CD14-positive monocyte (primary cell): ENCODE results near the gene DIAPH1. TPM values are rescaled to one million over a fixed set of nuclear protein-coding genes. Genes with fewer than 3 reads are reported as not detected.

Source experiments
- DNase-seq, 3 donors: peaks; one replicate each; pipeline ENCODE4 v3.0.0-alpha.2; 2011 to 2022
- H2AFZ ChIP-seq: 2 replicates; pipeline ENCODE4 v1.6.0; 2012; ENCODE audit warnings: mild to moderate bottlenecking, low read depth, low read length, inconsistent platforms; ENCODE audit not compliant: insufficient read depth, poor library complexity, severe bottlenecking
- H3K27ac ChIP-seq, 2 donors: 1 replicate in 1 of 2; 2 replicates in 1 of 2; pipeline ENCODE4 v1.5.1; 2012 to 2013; ENCODE audit warnings: low read length in 2 of 2, control low read depth in 1 of 2, inconsistent platforms in 1 of 2, low read depth in 1 of 2, mild to moderate bottlenecking in 1 of 2
- H3K27me3 ChIP-seq, 2 donors: one replicate each; pipeline versions ENCODE4 v1.6.0 to v1.6.1; 2011 to 2013; ENCODE audit warnings: low read length in 2 of 2; ENCODE audit not compliant: control insufficient read depth in 2 of 2, insufficient read depth in 2 of 2
- H3K36me3 ChIP-seq, 2 donors: replicated peaks in 1 of 2; 1 replicate in 1 of 2; 2 replicates in 1 of 2; pipeline versions ENCODE4 v1.5.1 to v1.6.1; 2012 to 2013; ENCODE audit warnings: low read length in 2 of 2, control low read depth in 1 of 2, inconsistent platforms in 1 of 2, mild to moderate bottlenecking in 1 of 2; ENCODE audit not compliant: insufficient read depth in 2 of 2, control insufficient read depth in 1 of 2
- H3K4me1 ChIP-seq, 2 donors: 1 replicate in 1 of 2; 2 replicates in 1 of 2; pipeline versions ENCODE4 v1.5.1 to v1.6.1; 2012 to 2013; ENCODE audit warnings: low read length in 2 of 2, control low read depth in 1 of 2, inconsistent platforms in 1 of 2, mild to moderate bottlenecking in 1 of 2, moderate library complexity in 1 of 2; ENCODE audit not compliant: insufficient read depth in 2 of 2, control insufficient read depth in 1 of 2
- H3K4me2 ChIP-seq: replicated peaks from 2 replicates; pipeline ENCODE3; 2012; ENCODE audit warnings: low read length, moderate library complexity, mild to moderate bottlenecking; ENCODE audit not compliant: poor library complexity, severe bottlenecking; ENCODE audit errors: extremely low read depth
- H3K4me3 ChIP-seq, 3 experiments: fragments of 200-600 bp in 1 of 3; sonication (generic) in 1 of 3; replicated peaks in 1 of 3; 1 replicate in 2 of 3; 2 replicates in 1 of 3; pipeline ENCODE4 v1.5.1; 2011 to 2013; ENCODE audit warnings: low read length in 3 of 3, mild to moderate bottlenecking in 3 of 3, control low read depth in 2 of 3, low read depth in 2 of 3, inconsistent platforms in 1 of 3, moderate library complexity in 1 of 3
- H3K79me2 ChIP-seq: 2 replicates; pipeline ENCODE4 v1.6.0; 2012; ENCODE audit warnings: mild to moderate bottlenecking, control low read depth, inconsistent platforms, low read length, moderate library complexity; ENCODE audit not compliant: insufficient read depth
- H3K9ac ChIP-seq: 2 replicates; pipeline ENCODE4 v1.6.0; 2017; ENCODE audit warnings: low read length, mild to moderate bottlenecking; ENCODE audit not compliant: insufficient read depth, poor library complexity, severe bottlenecking
- H3K9me3 ChIP-seq, 2 donors: replicated peaks in 1 of 2; 1 replicate in 1 of 2; 2 replicates in 1 of 2; pipeline versions ENCODE4 v1.5.1 to v1.6.1; 2012 to 2013; ENCODE audit warnings: low read length in 2 of 2, control low read depth in 1 of 2; ENCODE audit not compliant: control insufficient read depth in 1 of 2, insufficient read depth in 1 of 2
- H4K20me1 ChIP-seq: 2 replicates; pipeline ENCODE4 v1.6.0; 2012; ENCODE audit warnings: mild to moderate bottlenecking, low read length, control low read depth, moderate library complexity; ENCODE audit not compliant: insufficient read depth
- H3K27ac Mint-ChIP-seq, 7 donors: one replicate each; pipeline ENCODE4 v1.8.0; 2020; ENCODE audit warnings: mild to moderate bottlenecking in 7 of 7, mixed read lengths in 7 of 7, moderate library complexity in 6 of 7, inconsistent platforms in 2 of 7
- H3K27me3 Mint-ChIP-seq, 3 donors: one replicate each; pipeline ENCODE4 v1.8.0; 2021 to 2022; ENCODE audit warnings: low read depth in 3 of 3, mild to moderate bottlenecking in 3 of 3, mixed read lengths in 3 of 3, moderate library complexity in 3 of 3, inconsistent platforms in 1 of 3
- H3K36me3 Mint-ChIP-seq, 2 donors: one replicate each; pipeline ENCODE4 v1.8.0; 2020; ENCODE audit warnings: mixed read lengths in 2 of 2, inconsistent platforms in 1 of 2, mild to moderate bottlenecking in 1 of 2
- H3K4me1 Mint-ChIP-seq: one replicate; pipeline ENCODE4 v1.8.0; 2020; ENCODE audit warnings: mild to moderate bottlenecking, mixed read lengths
- H3K4me3 Mint-ChIP-seq, 2 donors: one replicate each; pipeline ENCODE4 v1.8.0; 2020; ENCODE audit warnings: mild to moderate bottlenecking in 2 of 2, mixed read lengths in 2 of 2, moderate library complexity in 1 of 2
- H3K9me3 Mint-ChIP-seq, 7 donors: one replicate each; pipeline ENCODE4 v1.8.0; 2020 to 2022; ENCODE audit warnings: mixed read lengths in 7 of 7, mild to moderate bottlenecking in 6 of 7, moderate library complexity in 6 of 7, inconsistent platforms in 2 of 7
- intact Hi-C, 2 donors: fragments of 100-400 bp; cut with micrococcal nuclease; formaldehyde crosslinking; loops; one replicate each; pipeline versions ENCODE4 v1.15.0 to v1.15.1; 2023
- polyA plus RNA-seq, 3 donors: library from polyadenylated mRNA; depleted of rRNA in 1 of 3; unstranded in 2 of 3; stranded (reverse) in 1 of 3; fragments of 300-500 nt in 2 of 3; fragments of >200 nt in 1 of 3; fragmentation: Illumina TruSeq in 2 of 3; gene quantifications; 1 replicate in 2 of 3; 2 replicates in 1 of 3; pipeline ENCODE4 v1.2.3, GENCODE V29; 2012 to 2021
- TF ChIP-seq, protein P1 (sequence below): fragments of 200-600 bp; IDR thresholded peaks from one replicate; pipeline ENCODE4 v1.8.0; 2022; ENCODE audit warnings: antibody characterized with exemption, mild to moderate bottlenecking

Gene DIAPH1
- polyA plus RNA-seq, 3 donors, result 60.2 to 140 (median 98.6) TPM

DNA sequence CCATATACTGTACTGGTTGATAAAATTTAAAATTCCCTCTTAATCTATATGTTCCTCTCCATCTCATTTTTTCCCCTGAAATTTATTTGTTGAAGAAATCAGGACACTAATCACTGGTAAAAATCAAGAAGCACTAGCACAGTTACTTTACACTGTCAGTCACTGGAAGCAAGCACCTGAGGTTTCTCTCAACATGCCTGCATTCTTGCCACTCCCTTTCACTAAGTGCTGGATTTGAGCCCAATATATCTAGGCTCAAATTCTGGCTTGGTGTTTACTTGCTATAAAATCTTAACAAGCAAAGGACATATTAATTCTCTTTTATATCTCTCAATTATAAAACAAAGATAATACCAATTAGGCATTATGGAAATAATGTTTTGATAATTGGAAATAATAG, 58.6 kb downstream of the DIAPH1 start:
- intact Hi-C loops, result loop anchor here (5.0 kb wide), 3 partner anchors 33 to 148 kb away; partner anchors contain the start of genes PCDHGA10 (in 1 of the 2) and PCDHGA11 (in 1 of the 2)
- Histone ChIP-seq H3K36me3 (peaks cover 80 to 97% of the 10 kb centered on the region in 2 donors), H3K27me3 (no peaks in the 10 kb centered on the region), H3K4me3 (no peak overlapping the region), H2AFZ (no peak overlapping the region), H3K4me2 (no peak overlapping the region), H3K79me2 (peaks cover 17% of the 10 kb centered on the region), H4K20me1 (peaks cover 88% of the 10 kb centered on the region), H3K9me3 (no peaks in the 10 kb centered on the region), H3K27ac (no peak overlapping the region), H3K9ac (no peak overlapping the region), H3K4me1 (no peaks in the 10 kb centered on the region)
- TF ChIP-seq, protein P1, sequence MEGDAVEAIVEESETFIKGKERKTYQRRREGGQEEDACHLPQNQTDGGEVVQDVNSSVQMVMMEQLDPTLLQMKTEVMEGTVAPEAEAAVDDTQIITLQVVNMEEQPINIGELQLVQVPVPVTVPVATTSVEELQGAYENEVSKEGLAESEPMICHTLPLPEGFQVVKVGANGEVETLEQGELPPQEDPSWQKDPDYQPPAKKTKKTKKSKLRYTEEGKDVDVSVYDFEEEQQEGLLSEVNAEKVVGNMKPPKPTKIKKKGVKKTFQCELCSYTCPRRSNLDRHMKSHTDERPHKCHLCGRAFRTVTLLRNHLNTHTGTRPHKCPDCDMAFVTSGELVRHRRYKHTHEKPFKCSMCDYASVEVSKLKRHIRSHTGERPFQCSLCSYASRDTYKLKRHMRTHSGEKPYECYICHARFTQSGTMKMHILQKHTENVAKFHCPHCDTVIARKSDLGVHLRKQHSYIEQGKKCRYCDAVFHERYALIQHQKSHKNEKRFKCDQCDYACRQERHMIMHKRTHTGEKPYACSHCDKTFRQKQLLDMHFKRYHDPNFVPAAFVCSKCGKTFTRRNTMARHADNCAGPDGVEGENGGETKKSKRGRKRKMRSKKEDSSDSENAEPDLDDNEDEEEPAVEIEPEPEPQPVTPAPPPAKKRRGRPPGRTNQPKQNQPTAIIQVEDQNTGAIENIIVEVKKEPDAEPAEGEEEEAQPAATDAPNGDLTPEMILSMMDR, result no peak
- Mint-ChIP-seq H3K36me3 (peaks cover 81 to 96% of the 10 kb centered on the region in 2 donors), H3K4me1 (peaks cover 3% of the 10 kb centered on the region), H3K27ac (no peak overlapping the region), H3K4me3 (no peak overlapping the region), H3K27me3 (no peaks in the 10 kb centered on the region), H3K9me3 (no peaks in the 10 kb centered on the region)
- DNase-seq, result no peak

DNA sequence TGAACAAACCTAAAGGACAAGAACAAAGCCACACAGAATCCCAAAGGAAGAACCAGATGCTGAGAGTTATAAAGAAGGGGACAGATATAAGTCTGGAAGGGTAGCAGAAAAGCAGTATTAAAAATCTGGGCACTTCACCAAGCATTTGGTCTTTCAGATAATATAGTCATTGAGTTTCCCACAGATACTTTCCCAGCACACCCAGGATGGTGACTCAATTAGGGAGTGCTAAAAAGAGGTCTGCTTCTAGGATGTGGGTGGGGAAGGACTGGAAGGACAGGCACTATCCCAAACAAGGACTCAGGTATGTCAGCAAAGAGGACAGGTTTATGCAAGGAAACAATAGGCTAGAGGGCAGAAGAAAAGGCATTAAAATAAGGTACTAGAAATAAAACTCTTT, 59.3 kb downstream of the DIAPH1 start:
- Mint-ChIP-seq H3K27me3 (no peaks in the 10 kb centered on the region), H3K36me3 (peaks cover 81 to 97% of the 10 kb centered on the region in 2 donors), H3K4me3 (no peak overlapping the region), H3K9me3 (no peaks in the 10 kb centered on the region), H3K4me1 (peaks cover 3% of the 10 kb centered on the region), H3K27ac (peak overlapping the region in 1 of 7 donors; percentile 33)
- Histone ChIP-seq H3K27ac (no peak overlapping the region), H2AFZ (no peak overlapping the region), H3K9ac (no peak overlapping the region), H3K79me2 (peaks cover 17% of the 10 kb centered on the region), H3K36me3 (peaks cover 82 to 97% of the 10 kb centered on the region in 2 donors), H4K20me1 (peaks cover 88% of the 10 kb centered on the region), H3K4me1 (no peaks in the 10 kb centered on the region), H3K9me3 (no peaks in the 10 kb centered on the region), H3K4me3 (no peak overlapping the region), H3K27me3 (no peaks in the 10 kb centered on the region), H3K4me2 (no peak overlapping the region)
- TF ChIP-seq, protein P1, result no peak
- no peak for DNase-seq
- intact Hi-C loops, result loop anchor here in 1 of 2 donors (5.0 kb wide), 1 partner anchor 137 kb away; the partner anchor contains the start of gene PCDHGA11
